ENCODE data around the gene NR5A2. TPM values are rescaled to one million over a fixed set of nuclear protein-coding genes. Genes with fewer than 3 reads are reported as not detected.

The NR5A2 gene
- total RNA-seq, 1 donor from 2014 or later: 0.98 TPM

- H3K4me3 ChIP-seq: peak overlapping the region in 1 of 2 donors; percentile 36
Observed at GRCh38 chr1:200029822-200030152, 2.3 kb downstream of the NR5A2 start.

DNA sequence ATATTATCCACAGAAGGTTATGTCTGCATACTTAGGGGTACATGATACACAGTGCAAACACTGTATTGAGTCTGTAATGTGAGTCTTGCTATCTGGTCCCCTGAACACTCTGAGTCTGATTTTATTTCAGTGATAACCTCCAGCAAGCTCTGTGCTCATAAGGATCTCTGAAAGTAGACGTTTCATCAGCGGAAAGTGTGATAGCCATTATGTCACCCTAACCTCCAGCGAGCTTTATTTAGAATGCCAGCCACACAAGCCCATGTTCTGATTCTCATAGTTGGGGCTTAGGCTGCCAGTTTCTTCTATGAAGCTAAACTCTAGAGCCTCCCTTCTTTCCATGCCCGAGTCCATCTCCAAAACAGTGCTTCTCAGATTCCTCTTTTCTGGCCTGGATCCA lies 3.3 kb downstream of the NR5A2 start:
- H3K36me3 ChIP-seq: no peaks in the 10 kb centered on the region
- H3K9me3 ChIP-seq: no peaks in the 10 kb centered on the region
- H3K4me3 ChIP-seq: no peak overlapping the region
- DNase-seq (ENCODE audit: extremely low spot score in 2 of 2): no peak
- no peaks in the 10 kb centered on the region for H3K27me3 ChIP-seq
- H3K4me1 ChIP-seq: peaks cover 12% of the 10 kb centered on the region
- intact Hi-C loops (cut with DNase I): no loop called here
- TF ChIP-seq POLR2A (IDR thresholded peaks at IDR 0.05) (no peak), POLR2AphosphoS5 (IDR thresholded peaks at IDR 0.05; ENCODE audit: insufficient read depth in 1 of 2, low read depth in 1 of 2) (no peak), CTCF (IDR thresholded peaks at IDR 0.05) (no peak)
- H3K27ac ChIP-seq: no peak overlapping the region

More at GRCh38 chr1:200029822-200030152, 2.3 kb downstream of the NR5A2 start:
- Histone ChIP-seq H3K27ac (no peak overlapping the region), H3K27me3 (no peaks in the 10 kb centered on the region), H3K4me1 (peaks cover 2% of the 10 kb centered on the region), H3K36me3 (no peaks in the 10 kb centered on the region), H3K9me3 (no peaks in the 10 kb centered on the region)
- intact Hi-C loops (cut with DNase I): no loop called here
- no peak for DNase-seq (ENCODE audit: extremely low spot score in 2 of 2)
- TF ChIP-seq POLR2A (IDR thresholded peaks at IDR 0.05): no peak
- TF ChIP-seq CTCF (IDR thresholded peaks at IDR 0.05): no peak
- no peak for TF ChIP-seq POLR2AphosphoS5 (IDR thresholded peaks at IDR 0.05; ENCODE audit: insufficient read depth in 1 of 2, low read depth in 1 of 2)

DNA sequence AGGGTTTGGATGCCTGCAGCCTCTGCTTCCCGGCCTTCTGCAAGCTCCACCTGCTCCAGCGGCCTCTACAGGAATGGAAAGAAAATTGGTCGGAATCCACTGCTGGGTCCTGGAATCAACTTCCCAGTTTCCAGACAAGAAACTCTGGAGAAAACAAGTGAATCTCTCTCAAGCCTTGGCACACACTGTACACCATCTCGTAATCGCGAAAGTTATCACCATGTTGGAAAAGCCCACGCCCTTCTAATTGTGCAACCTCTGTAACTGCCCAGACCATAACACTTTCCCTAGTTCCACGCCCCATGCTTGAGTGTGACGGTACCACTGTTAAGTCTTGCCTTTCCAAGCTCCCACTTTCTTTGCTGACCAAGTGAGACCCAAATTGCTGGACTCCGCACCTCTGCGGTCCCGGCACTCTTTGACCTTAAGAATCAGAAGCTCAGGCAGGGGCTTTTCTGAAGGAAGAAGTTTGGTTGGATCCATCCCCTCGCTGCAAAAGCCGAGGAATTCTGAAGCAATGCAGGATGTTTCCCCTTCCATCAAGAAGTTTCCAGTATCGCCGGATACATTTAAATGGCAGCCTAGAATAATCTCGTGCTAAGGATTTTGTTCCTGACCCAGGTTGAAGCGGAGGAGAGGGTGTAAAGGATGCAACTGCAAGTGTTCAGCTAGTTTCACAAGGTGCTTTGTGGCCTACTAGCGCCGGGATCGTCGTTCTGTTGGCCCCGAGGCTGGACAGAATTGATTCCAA lies 6.2 kb downstream of the NR5A2 start:
- DNase-seq (ENCODE audit: extremely low spot score in 2 of 2): no peak
- no peak overlapping the region for H3K27ac ChIP-seq
- intact Hi-C loops (cut with DNase I): no loop called here
- TF ChIP-seq POLR2AphosphoS5 (IDR thresholded peaks at IDR 0.05; ENCODE audit: insufficient read depth in 1 of 2, low read depth in 1 of 2) (no peak), POLR2A (IDR thresholded peaks at IDR 0.05) (no peak), CTCF (IDR thresholded peaks at IDR 0.05) (no peak)
- no peak overlapping the region for H3K4me3 ChIP-seq
- H3K27me3 ChIP-seq: no peaks in the 10 kb centered on the region
- H3K36me3 ChIP-seq: no peaks in the 10 kb centered on the region
- H3K9me3 ChIP-seq: no peaks in the 10 kb centered on the region
- peaks cover 16% of the 10 kb centered on the region for H3K4me1 ChIP-seq

DNA sequence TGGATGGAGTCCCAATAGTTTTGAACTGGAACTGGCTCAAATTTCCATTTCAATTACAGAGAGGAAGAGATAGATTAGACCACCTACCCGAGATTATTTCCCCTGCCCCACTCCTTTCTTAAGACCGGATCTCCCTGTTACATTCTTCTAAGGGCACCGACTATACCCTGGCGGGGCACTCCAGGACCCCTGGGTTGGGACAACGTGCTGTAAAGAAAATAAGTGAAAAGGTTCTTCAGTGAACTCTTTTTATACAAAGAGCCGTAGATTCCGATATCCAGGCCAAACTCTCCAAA lies 6.7 kb downstream of the NR5A2 start:
- no peaks in the 10 kb centered on the region for H3K36me3 ChIP-seq
- peaks cover 21% of the 10 kb centered on the region for H3K4me1 ChIP-seq
- TF ChIP-seq CTCF (IDR thresholded peaks at IDR 0.05) (no peak), POLR2A (IDR thresholded peaks at IDR 0.05) (no peak), POLR2AphosphoS5 (IDR thresholded peaks at IDR 0.05; ENCODE audit: insufficient read depth in 1 of 2, low read depth in 1 of 2) (no peak)
- no peak for DNase-seq (ENCODE audit: extremely low spot score in 2 of 2)
- intact Hi-C loops (cut with DNase I): no loop called here
- H3K4me3 ChIP-seq: peak overlapping the region in 1 of 2 donors; percentile 22
- no peaks in the 10 kb centered on the region for H3K27me3 ChIP-seq
- no peak overlapping the region for H3K27ac ChIP-seq
- H3K9me3 ChIP-seq: no peaks in the 10 kb centered on the region

- DNase-seq (ENCODE audit: extremely low spot score in 2 of 2): no peak
- peak overlapping the region; percentile 5 to 22 for H3K4me3 ChIP-seq
- TF ChIP-seq CTCF (IDR thresholded peaks at IDR 0.05) (no peak), POLR2A (IDR thresholded peaks at IDR 0.05) (no peak), POLR2AphosphoS5 (IDR thresholded peaks at IDR 0.05; ENCODE audit: insufficient read depth in 1 of 2, low read depth in 1 of 2) (no peak)
Observed at GRCh38 chr1:200034761-200035396, 7.4 kb downstream of the NR5A2 start.

More at GRCh38 chr1:200034761-200035396, 7.4 kb downstream of the NR5A2 start:
- intact Hi-C loops (cut with DNase I): no loop called here
- no peaks in the 10 kb centered on the region for H3K9me3 ChIP-seq
- peaks cover 28% of the 10 kb centered on the region for H3K4me1 ChIP-seq
- H3K27ac ChIP-seq: no peak overlapping the region
- no peaks in the 10 kb centered on the region for H3K36me3 ChIP-seq
- no peaks in the 10 kb centered on the region for H3K27me3 ChIP-seq

Data from vagina (tissue), 2 donors.